Stimulated activated CD4-positive, alpha-beta T cell treated with anti-CD3 and anti-CD28 coated beads, Interleukin-4, amount 100 ng/mL, for 1 hour (primary cell): Measurements from ENCODE around the gene PMVK.
"Not testable (repeated sequence)": the region's sequence is repeated elsewhere in the genome, so short reads cannot be mapped to it uniquely, and the experiment has no call there.

Experiments used
- DNase-seq: peaks from one replicate; pipeline ENCODE4 v3.0.0-alpha.2; 2020

PMVK gene

GRCh38 chr1:154936555-154937084, at the start of gene PMVK:
Gene PMVK (minus strand): TSS chr1:154936719. CDS start chr1:154936685, 34 bp downstream.
- DNase-seq = peak; percentile 93

GRCh38 chr1:154983776-154984466, 47.4 kb upstream of the PMVK start:
- DNase-seq = no peak

- peak; percentile 94 for DNase-seq
Measured at GRCh38 chr1:154982897-154983648, 46.6 kb upstream of the PMVK start, which contains the start of gene FLAD1. Gene FLAD1 (plus strand): TSS chr1:154983344. CDS start chr1:154983695, 351 bp downstream.

- DNase-seq = no peak
Measured at GRCh38 chr1:154982341-154982740, 45.8 kb upstream of the PMVK start.

GRCh38 chr1:154978360-154978759, 41.8 kb upstream of the PMVK start:
- no peak for DNase-seq

- DNase-seq = not testable (repeated sequence)
Measured at GRCh38 chr1:154977762-154978161, 41.2 kb upstream of the PMVK start.

- DNase-seq = peak; percentile 63
Measured at GRCh38 chr1:154975409-154976059, 39.0 kb upstream of the PMVK start.

GRCh38 chr1:154974808-154975408, 38.4 kb upstream of the PMVK start:
- peak; percentile 92 for DNase-seq

- peak; percentile 93 for DNase-seq
Measured at GRCh38 chr1:154974102-154974807, 37.7 kb upstream of the PMVK start, which contains the start of gene CKS1B. Gene CKS1B (plus strand): TSS chr1:154974681. CDS start chr1:154974746, 65 bp downstream.

- DNase-seq = peak; percentile 92
Measured at GRCh38 chr1:154973344-154974101, 37.0 kb upstream of the PMVK start.

GRCh38 chr1:154972517-154973343, 36.2 kb upstream of the PMVK start:
- no peak for DNase-seq

GRCh38 chr1:154972213-154972516, 35.6 kb upstream of the PMVK start:
- DNase-seq = no peak

- DNase-seq = no peak
Measured at GRCh38 chr1:154971341-154971998, 35.0 kb upstream of the PMVK start.

GRCh38 chr1:154970631-154971340, 34.3 kb upstream of the PMVK start, which contains the start of gene SHC1:
Gene SHC1 (minus strand): TSS chr1:154970747. CDS start chr1:154970526, 221 bp downstream.
- peak; percentile 59 for DNase-seq

GRCh38 chr1:154969860-154970452, 33.4 kb upstream of the PMVK start:
- DNase-seq = no peak

- DNase-seq = no peak
Measured at GRCh38 chr1:154969246-154969645, 32.7 kb upstream of the PMVK start.

- DNase-seq = no peak
Measured at GRCh38 chr1:154968731-154969130, 32.2 kb upstream of the PMVK start.

GRCh38 chr1:154967331-154967950, 30.9 kb upstream of the PMVK start:
- DNase-seq = no peak
